Trophoblast cell (in vitro differentiated cells and primary cell): ENCODE data around the gene CASZ1.

Experiments
- DNase-seq, 2 donors: peaks; one replicate each; pipeline ENCODE4 v3.0.0-alpha.2; 2016
- H2AFZ ChIP-seq: 2 replicates; pipeline ENCODE4 v1.6.1; 2013; ENCODE audit warnings: low read length, moderate library complexity, mild to moderate bottlenecking; ENCODE audit not compliant: insufficient read depth, poor library complexity
- H2AK5ac ChIP-seq: 2 replicates; pipeline ENCODE4 v1.6.1; 2013; ENCODE audit warnings: mild to moderate bottlenecking, low read length
- H2BK120ac ChIP-seq: 2 replicates; pipeline ENCODE4 v1.6.1; 2013; ENCODE audit warnings: low read length, mild to moderate bottlenecking, moderate library complexity; ENCODE audit not compliant: insufficient read depth, poor library complexity
- H2BK12ac ChIP-seq: 2 replicates; pipeline ENCODE4 v1.6.1; 2013; ENCODE audit warnings: mild to moderate bottlenecking, low read length, moderate library complexity
- H2BK5ac ChIP-seq: 2 replicates; pipeline ENCODE4 v1.6.1; 2013; ENCODE audit warnings: low read length, low read depth, moderate library complexity, mild to moderate bottlenecking; ENCODE audit not compliant: poor library complexity
- H3K14ac ChIP-seq: 2 replicates; pipeline ENCODE4 v1.6.1; 2013; ENCODE audit warnings: mild to moderate bottlenecking, low read length
- H3K18ac ChIP-seq: 2 replicates; pipeline ENCODE4 v1.6.1; 2013; ENCODE audit warnings: mild to moderate bottlenecking, low read length
- H3K23ac ChIP-seq: 2 replicates; pipeline ENCODE4 v1.6.1; 2013; ENCODE audit warnings: low read length
- H3K27ac ChIP-seq: 2 replicates; pipeline ENCODE4 v1.5.1; 2013; ENCODE audit warnings: low read depth, mild to moderate bottlenecking, inconsistent platforms, low read length, moderate library complexity
- H3K27me3 ChIP-seq: 2 replicates; pipeline ENCODE4 v1.6.1; 2013; ENCODE audit warnings: inconsistent platforms, mild to moderate bottlenecking, low read length, moderate library complexity; ENCODE audit not compliant: insufficient read depth
- H3K36me3 ChIP-seq, 2 experiments: 1 replicate in 1 of 2; 2 replicates in 1 of 2; pipeline ENCODE4 v1.6.1; 2013; ENCODE audit warnings: low read length in 2 of 2, mild to moderate bottlenecking in 2 of 2, moderate library complexity in 1 of 2; ENCODE audit not compliant: insufficient read depth in 2 of 2, control insufficient read depth in 1 of 2
- H3K4ac ChIP-seq: 2 replicates; pipeline ENCODE4 v1.6.1; 2013; ENCODE audit warnings: low read depth, mild to moderate bottlenecking, low read length, moderate library complexity
- H3K4me1 ChIP-seq, 2 experiments: 1 replicate in 1 of 2; 2 replicates in 1 of 2; pipeline ENCODE4 v1.6.1; 2013; ENCODE audit warnings: low read length in 2 of 2, mild to moderate bottlenecking in 2 of 2, moderate library complexity in 1 of 2; ENCODE audit not compliant: insufficient read depth in 2 of 2, control insufficient read depth in 1 of 2
- H3K4me2 ChIP-seq: 2 replicates; pipeline ENCODE4 v1.6.1; 2013; ENCODE audit warnings: inconsistent platforms, mild to moderate bottlenecking, low read length, moderate library complexity
- H3K4me3 ChIP-seq: 2 replicates; pipeline ENCODE4 v1.5.1; 2013; ENCODE audit warnings: mild to moderate bottlenecking, low read depth, low read length, inconsistent platforms
- H3K79me1 ChIP-seq: one replicate; pipeline ENCODE4 v1.6.1; 2013; ENCODE audit warnings: low read length
- H3K79me2 ChIP-seq: 2 replicates; pipeline ENCODE4 v1.6.1; 2013; ENCODE audit warnings: low read length, mild to moderate bottlenecking; ENCODE audit not compliant: control insufficient read depth, insufficient read depth, poor library complexity
- H3K9ac ChIP-seq: 2 replicates; pipeline ENCODE4 v1.6.1; 2013; ENCODE audit warnings: mild to moderate bottlenecking, low read length
- H3K9me3 ChIP-seq: 2 replicates; pipeline ENCODE4 v1.6.1; 2013; ENCODE audit warnings: low read depth, mild to moderate bottlenecking, control low read depth, inconsistent platforms, low read length; ENCODE audit not compliant: insufficient read depth
- H4K12ac ChIP-seq: 2 replicates; pipeline ENCODE4 v1.6.1; 2013; ENCODE audit warnings: low read depth, mild to moderate bottlenecking, low read length, moderate library complexity
- H4K8ac ChIP-seq: 2 replicates; pipeline ENCODE4 v1.6.1; 2013; ENCODE audit warnings: low read depth, mild to moderate bottlenecking, low read length, moderate library complexity
- H4K91ac ChIP-seq: one replicate; pipeline ENCODE4 v1.6.1; 2013; ENCODE audit warnings: low read depth, mild to moderate bottlenecking, low read length, moderate library complexity
- WGBS: extraction: QIAGEN DNeasy Blood & Tissue Kit; methylation state at CpG from one replicate; pipeline ENCODE4 v1.1.7; 2013; ENCODE audit warnings: missing lambda C conversion rate; ENCODE audit not compliant: insufficient read length, insufficient coverage; ENCODE audit errors: extremely low coverage; 5-methylcytosine and 5-hydroxymethylcytosine counted together

Gene CASZ1

DNA sequence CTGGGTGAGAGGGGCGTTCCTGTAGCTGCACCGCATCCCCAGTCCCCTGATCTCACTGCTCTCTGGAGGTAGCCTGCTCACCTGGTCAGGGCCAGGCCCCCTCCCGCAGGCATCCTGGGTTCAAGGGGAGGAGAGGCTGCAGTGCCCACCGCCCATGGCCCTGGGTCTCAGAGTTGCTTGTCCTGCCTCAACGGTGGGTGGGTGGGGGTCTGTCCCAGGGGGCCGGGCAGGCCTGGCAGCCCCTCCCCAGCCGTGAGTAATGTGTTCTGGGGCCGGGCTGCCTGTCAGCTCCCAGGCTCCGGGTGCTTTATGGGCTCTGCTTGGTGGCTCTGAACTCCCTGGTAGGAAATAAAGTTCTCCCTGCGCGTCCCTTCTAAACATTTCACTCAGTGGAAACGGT is 126.9 kb downstream of the CASZ1 start:
- no peaks in the 10 kb centered on the region for H3K36me3 ChIP-seq
- no peak overlapping the region for H3K4me3 ChIP-seq
- no peak overlapping the region for H4K8ac ChIP-seq
- H2BK5ac ChIP-seq: no peak overlapping the region
- WGBS: no CpG with 5 or more reads among the region's 12 CpGs
- no peak for DNase-seq
- H3K9me3 ChIP-seq: peaks cover 2% of the 10 kb centered on the region
- H3K79me1 ChIP-seq: no peaks in the 10 kb centered on the region
- no peaks in the 10 kb centered on the region for H3K4me1 ChIP-seq
- H4K12ac ChIP-seq: no peak overlapping the region
- no peak overlapping the region for H3K27ac ChIP-seq
- no peak overlapping the region for H2AK5ac ChIP-seq
- H2AFZ ChIP-seq: no peak overlapping the region
- H3K14ac ChIP-seq: no peak overlapping the region
- no peak overlapping the region for H3K4me2 ChIP-seq
- H3K9ac ChIP-seq: no peak overlapping the region
- no peak overlapping the region for H2BK12ac ChIP-seq
- H2BK120ac ChIP-seq: no peak overlapping the region
- H3K79me2 ChIP-seq: no peaks in the 10 kb centered on the region
- no peak overlapping the region for H3K23ac ChIP-seq
- H3K27me3 ChIP-seq: no peaks in the 10 kb centered on the region
- H3K18ac ChIP-seq: no peak overlapping the region
- no peak overlapping the region for H4K91ac ChIP-seq
- H3K4ac ChIP-seq: no peak overlapping the region

GRCh38 chr1:10667861-10668761 is 128.3 kb downstream of the CASZ1 start:
- Histone ChIP-seq H3K79me2 (no peaks in the 10 kb centered on the region), H3K18ac (no peak overlapping the region), H3K4me2 (no peak overlapping the region), H2BK120ac (no peak overlapping the region), H3K79me1 (no peaks in the 10 kb centered on the region), H4K91ac (no peak overlapping the region), H4K8ac (no peak overlapping the region), H3K27me3 (no peaks in the 10 kb centered on the region), H3K4me3 (no peak overlapping the region), H2AFZ (no peak overlapping the region), H2AK5ac (no peak overlapping the region), H3K23ac (no peak overlapping the region), H4K12ac (no peak overlapping the region), H3K27ac (no peak overlapping the region), H3K9me3 (no peaks in the 10 kb centered on the region), H3K14ac (no peak overlapping the region), H2BK12ac (no peak overlapping the region), H3K4ac (no peak overlapping the region), H2BK5ac (no peak overlapping the region), H3K4me1 (peaks cover 0 to 2% of the 10 kb centered on the region in 2 experiments), H3K36me3 (no peaks in the 10 kb centered on the region), H3K9ac (no peak overlapping the region)
- no peak for DNase-seq
- no CpG with 5 or more reads among the region's 40 CpGs for WGBS

- Histone ChIP-seq H3K9ac (no peak overlapping the region), H4K12ac (no peak overlapping the region), H3K23ac (no peak overlapping the region), H3K4me3 (no peak overlapping the region), H3K9me3 (peaks cover 8% of the 10 kb centered on the region), H4K91ac (no peak overlapping the region), H2AFZ (no peak overlapping the region), H3K18ac (no peak overlapping the region), H3K27ac (no peak overlapping the region), H2BK5ac (no peak overlapping the region), H3K4ac (no peak overlapping the region), H2BK12ac (no peak overlapping the region), H3K79me2 (no peaks in the 10 kb centered on the region), H3K27me3 (no peaks in the 10 kb centered on the region), H4K8ac (no peak overlapping the region), H3K4me1 (peaks cover 0 to 2% of the 10 kb centered on the region in 2 experiments), H3K36me3 (no peaks in the 10 kb centered on the region), H2AK5ac (no peak overlapping the region), H3K14ac (no peak overlapping the region), H3K79me1 (no peaks in the 10 kb centered on the region), H2BK120ac (no peak overlapping the region), H3K4me2 (no peak overlapping the region)
- WGBS: no CpG with 5 or more reads among the region's 36 CpGs
- no peak for DNase-seq
These were observed 130.3 kb downstream of the CASZ1 start for GRCh38 chr1:10665930-10666850.

DNA sequence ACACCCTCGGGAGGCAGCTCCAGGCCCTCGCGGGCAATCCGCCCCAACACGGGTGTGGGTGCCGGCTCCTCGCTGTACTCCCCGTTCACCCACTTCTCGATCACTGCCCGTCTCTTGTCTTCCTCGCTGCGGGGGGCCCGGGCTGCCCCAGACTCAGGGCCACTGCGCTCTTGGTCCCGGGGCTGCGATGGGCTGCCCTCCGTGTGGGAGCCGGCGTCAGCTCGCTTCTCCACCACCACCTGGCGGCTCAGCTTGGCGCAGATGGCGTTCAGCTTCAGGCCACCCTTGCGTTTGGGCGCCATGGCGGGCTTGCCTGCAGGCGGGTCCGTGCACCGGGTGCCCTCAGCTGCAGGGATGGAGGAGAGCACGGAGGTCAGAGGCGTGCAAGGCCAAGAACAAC is 131.2 kb downstream of the CASZ1 start:
- Histone ChIP-seq H4K8ac (no peak overlapping the region), H3K9me3 (peaks cover 8% of the 10 kb centered on the region), H3K9ac (no peak overlapping the region), H2BK12ac (no peak overlapping the region), H2AFZ (no peak overlapping the region), H2BK120ac (no peak overlapping the region), H4K91ac (no peak overlapping the region), H3K79me1 (no peaks in the 10 kb centered on the region), H3K4ac (no peak overlapping the region), H3K4me3 (no peak overlapping the region), H3K18ac (no peak overlapping the region), H3K4me2 (no peak overlapping the region), H2AK5ac (no peak overlapping the region), H3K27me3 (no peaks in the 10 kb centered on the region), H3K27ac (no peak overlapping the region), H3K23ac (no peak overlapping the region), H3K36me3 (no peaks in the 10 kb centered on the region), H3K4me1 (peaks cover 0 to 2% of the 10 kb centered on the region in 2 experiments), H4K12ac (no peak overlapping the region), H2BK5ac (no peak overlapping the region), H3K79me2 (no peaks in the 10 kb centered on the region), H3K14ac (no peak overlapping the region)
- no peak for DNase-seq
- no CpG with 5 or more reads among the region's 31 CpGs for WGBS
